Measurements from ENCODE around the gene SMLR1.
A peak's percentile ranks its signal among the peaks of the same experiment; 100 is the strongest.

Gene SMLR1

DNA sequence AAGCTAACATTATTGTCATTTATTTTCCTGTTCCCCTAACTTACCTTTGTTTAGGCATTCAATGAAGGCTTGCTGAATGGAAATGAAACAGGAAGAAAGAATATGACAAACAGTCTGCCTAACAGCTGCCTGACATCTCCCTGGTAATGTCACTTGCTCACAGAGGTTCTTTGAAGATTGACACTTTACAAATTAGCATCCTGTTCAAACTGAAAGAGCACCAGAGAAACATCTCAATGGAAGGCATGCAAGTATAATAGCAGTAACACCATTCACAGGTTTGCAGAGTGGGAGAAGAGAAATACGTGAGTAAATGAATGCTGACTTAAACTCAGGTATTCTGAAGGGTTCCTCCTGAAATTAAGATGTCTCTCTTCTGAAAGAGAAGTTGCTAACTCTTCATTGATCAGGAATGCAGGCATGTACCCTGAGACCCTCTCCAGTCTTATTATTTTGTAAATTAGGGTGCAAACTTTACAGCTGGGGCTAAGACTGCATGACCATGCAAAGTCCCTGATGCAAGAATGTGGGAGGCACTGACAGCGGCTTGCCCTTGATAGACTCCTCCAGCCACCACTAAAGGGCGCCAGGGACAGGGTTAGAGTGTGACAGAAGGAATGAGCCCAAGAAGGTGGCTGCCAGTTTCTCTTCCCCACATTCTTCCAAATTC is 1.3 kb upstream of the SMLR1 start:
- DNase-seq: no peak

DNA sequence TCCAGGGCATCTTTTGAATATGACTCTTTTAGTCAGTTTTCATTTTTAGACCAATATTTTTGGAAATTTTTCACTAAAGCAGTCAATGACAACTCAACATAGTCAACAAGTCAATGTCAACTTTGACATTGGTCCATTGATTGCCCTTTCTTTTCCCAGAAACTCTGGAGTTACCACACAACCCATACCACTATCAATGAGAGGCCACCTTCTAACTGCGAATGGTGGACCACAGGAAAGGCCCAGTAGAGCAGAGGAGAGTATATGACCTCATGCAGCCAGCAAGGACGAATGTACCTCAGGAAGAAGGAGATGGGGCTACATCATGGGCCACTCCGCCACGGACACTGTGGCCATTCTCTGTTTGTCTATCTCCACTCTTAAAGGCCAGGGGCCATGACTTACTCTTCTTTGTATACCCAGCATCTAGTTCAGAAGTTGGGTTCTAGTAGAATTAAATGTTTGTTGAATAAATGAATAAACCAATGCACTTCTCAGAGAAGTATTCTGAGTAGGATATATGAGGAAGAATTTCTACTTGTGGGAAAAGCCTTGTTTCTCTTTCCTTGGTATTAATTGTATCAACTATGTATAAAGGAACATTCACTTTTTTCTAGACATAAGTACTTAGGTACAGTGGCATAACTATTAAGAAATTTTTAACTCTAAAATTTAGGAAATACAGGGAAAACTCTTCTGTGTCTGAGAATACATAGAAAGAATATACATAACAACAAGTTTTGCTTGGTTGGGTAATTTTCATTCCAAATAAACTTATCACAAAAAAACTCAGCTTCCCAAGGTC is 562 bp upstream of the SMLR1 start:
- no peak for DNase-seq

DNA sequence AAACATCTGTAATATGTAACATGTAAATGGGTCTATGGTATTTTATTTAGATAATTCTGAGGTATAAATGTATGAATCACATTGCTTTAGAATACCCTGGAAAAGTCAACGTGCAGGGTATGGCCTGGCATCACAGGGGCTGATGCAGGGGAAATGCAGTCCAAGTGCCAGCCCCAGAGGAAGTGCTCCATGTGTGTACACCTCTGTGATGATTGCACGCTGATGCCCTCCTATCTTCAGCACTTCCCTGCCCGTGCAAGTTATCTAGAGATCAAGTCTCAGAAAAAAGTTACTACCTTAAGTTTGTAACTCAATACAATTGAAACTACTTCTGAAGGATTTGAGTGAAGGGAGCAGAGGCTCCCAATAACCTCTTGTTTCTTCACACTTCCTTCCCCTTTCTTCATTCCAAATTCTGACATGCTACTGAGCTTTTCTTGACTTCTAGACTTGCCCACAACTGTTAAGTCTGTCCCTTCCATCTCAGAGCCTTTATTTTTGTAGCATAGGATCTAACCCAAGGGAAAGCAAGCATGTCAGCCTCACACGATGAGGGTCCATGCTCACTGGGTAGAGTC is 2.2 kb downstream of the SMLR1 start:
- DNase-seq: no peak

DNA sequence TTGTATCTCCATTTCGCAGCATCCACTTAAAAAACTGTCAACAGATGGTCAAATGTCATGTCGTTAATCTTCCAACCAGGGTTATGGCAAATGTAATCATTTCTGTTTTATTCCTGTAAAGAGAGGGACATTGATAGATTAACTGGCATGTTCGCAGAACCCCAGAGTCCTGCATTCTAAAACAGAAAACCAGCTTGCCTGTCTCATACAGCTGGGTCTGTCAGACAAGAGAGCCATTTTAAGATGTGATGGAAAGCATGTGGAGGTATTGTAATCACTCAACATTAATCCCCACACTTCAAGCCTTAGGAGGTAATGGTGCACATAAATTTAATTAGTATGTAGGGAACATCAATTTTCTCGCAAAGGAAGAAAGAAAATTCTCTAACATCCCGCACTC is 4.4 kb downstream of the SMLR1 start:
- DNase-seq: no peak

DNA sequence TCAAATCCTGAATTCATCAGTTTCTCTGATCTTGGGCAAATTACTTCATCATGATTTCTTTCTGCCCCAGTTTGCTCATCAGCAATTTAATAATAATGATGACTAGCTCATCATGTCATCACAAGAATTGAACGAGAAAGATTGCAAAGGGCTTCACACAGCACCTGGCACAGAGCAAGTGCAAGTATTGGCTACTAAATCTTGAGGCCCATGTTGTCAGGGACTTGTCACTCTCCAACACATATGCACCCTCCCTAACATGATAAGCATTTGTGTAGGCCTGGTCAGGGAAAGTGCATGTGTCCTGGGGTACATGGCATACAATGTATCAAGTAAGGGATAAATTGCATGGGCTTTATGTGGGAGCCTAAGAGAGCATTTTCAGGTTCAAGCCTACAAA is 6.4 kb downstream of the SMLR1 start:
- DNase-seq: no peak

DNA sequence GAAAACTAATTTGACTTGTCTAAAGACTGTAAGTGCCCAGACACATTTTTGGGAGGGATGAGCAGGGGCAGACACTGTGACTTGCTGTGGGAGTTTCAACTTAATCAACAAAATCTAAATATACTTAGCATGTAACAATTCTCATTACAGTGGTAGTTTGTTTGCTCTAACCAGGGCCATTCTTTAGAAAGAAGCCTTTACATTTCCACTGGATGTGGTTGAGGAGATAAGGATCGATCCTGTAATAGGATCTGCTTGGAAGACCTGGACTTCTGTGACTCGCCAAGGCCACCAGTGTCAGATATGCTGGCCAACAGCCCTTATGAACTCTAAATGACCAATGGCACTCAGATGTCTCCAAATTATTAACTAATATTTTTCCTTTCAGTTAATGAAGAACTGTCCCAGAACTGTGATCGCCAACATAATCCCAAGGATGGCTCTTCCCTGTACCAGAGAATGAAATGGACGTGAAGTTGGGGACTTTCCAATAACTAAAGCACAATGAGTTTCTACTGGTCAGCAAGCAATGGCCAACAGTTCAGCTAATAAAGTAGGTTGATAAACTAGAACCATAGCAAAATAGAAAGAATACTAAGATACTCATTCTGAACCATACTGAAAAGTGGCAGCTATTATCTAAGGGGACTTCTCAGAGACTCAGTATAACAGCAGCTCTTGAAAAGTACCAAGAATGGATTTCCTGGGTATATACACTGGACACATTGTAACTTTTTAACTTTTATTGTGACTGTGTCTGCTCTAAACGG is 7.5 kb downstream of the SMLR1 start:
- DNase-seq: no peak

DNA sequence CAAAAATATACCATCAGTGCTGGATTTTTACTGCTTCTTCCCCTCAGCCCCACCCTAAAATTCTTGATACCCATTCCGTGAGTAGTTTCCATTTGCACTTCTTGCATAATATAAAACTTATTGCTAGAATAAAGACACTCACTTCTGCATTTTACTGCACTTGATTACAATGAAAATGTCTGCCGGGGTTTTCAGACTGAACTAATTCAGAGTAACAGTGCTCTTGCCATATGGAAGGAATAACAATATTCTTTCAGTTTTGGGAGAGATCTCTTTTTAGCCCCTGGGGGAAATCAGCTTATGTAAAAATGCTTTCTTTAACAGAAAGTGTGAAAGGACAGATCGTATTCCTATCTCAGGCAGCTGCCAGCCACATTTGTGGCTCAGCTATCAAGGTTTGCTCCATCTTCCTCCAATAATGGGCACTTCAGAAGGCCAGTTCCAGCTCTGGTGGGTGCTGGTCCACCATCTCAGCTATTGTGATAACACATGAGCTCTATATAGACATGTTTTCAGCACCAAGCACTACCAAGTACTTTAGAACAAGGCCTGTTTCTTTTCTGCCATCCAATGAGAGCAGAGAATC is 8.9 kb downstream of the SMLR1 start:
- DNase-seq: no peak

DNA sequence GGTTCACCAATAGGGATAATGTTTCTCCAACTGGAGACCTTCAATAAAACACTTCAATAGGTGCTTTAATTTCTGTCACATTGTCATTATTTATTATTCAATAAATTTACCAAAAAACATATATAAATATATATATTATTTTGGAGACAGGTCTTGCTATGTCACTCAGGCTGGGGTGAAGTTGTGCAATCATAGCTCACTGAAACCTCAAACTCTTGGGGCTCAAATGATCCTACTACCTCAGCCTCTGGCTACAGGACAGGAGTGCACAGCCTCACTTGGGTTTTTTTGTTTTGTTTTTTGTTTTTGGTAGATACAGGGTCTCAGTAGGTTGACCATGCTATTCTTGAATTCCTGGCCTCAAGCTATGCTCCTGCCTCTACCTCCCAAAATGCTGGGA is 9.9 kb downstream of the SMLR1 start:
- no peak for DNase-seq

DNA sequence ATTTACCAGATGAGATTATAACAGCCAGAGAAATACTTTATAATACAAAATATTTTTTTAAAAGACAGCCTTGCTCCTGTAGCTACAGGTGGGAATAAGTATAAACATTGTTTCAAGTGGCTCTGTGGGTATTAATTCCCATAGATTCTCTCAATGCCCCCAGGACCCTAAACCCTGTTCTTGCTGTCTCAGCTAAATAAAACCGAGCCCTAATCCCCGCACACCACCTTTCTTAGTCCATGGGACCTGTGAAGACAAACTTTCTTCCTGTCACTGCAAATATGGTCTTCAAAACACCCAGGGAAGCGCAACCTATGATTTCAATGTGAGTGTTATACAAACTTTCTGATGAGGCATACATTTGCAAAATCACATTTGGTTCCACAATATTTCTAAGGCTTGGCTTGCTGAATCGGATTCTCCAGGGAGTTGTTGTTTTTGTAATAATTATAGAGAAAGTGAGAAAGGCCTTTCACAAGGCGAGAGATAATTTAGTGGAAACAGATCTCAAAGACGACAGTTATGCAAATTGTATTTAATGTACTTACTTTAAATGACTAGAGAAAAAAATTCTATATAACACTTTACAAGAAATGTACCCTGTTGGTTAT is 11.1 kb downstream of the SMLR1 start:
- DNase-seq: no peak

DNA sequence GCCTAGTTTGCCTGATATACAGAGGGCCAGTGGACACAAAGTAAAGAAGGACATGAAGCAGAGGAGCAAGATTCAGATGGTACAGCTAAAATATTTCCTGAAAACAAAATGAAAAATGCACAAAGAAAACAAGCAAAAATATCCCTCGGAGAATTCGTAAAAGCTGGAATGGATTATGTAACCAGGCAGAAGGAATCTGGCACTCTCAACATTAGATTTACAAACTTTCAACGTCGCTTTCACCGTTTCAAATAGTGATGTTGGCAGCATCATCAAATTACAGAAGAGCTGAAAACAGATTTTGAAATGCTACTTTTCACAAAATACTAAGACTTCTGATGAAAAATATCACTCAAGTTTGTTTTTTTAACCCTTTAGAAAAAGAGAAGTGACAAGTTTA is 11.7 kb downstream of the SMLR1 start:
- no peak for DNase-seq

DNA sequence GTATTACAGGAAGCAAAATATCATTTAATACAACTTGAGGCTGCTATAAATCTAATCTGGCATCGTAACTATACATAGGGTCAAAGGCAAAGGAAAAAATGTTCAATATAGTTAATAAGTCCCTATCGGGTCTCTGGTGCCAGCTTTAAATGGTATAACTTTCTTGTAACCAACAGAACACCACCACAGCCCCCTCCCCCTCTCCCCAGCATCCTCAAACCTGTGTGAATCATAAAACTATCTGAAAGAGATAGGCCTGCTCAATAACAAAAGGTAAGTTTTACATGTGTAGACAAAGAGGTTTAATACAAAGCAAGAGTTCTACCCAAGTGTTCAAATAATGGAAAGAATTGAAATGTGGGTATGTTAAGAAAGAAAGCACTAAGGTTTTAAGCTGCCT is 12.2 kb downstream of the SMLR1 start:
- no peak for DNase-seq

DNA sequence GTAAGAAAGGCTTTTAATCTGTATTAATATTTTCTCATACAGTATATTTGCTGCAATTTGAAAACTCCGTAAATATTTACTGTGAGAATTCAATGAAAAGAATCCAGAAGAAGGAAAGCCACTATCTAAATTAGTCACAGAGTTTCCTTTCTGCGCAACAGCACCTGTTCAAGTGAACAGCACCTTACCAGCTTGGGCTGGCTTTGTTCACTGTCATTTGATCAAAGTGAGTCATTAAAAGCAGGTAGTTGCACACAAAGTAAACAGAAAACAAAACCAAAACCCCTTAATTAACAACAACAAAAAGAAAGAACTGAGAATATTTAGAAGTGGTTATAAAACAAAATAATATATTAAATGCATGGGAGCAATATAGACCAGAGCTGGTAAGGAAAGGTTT is 12.8 kb downstream of the SMLR1 start:
- no peak for DNase-seq

DNA sequence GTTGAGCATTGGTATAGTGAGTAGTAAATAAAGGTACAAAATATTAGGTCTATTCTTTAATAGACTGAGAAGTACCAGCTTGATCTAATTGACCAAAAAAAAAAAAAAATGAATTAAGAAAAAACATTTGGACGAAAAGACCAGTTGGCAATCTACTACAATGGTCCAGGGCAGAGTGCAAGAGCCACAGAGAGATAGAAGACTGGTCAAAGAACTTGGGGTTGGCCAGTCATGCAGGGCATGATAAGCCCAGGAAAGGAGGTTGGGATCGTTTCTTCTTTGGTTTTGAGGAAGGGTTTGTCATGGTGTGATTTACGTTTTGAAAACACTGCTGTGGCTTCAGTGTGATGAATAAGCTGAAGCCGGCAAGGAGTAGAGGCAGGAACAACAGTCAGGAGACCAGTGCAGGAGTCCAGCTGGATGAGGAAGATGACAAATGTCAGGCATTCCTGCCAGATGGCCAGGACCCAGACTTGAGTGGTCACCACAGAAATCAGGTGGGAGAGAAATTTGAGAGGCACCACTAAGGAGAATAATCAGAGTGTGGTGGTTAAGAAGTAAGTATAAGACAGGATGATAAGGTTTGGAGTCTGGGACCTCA is 14.0 kb downstream of the SMLR1 start:
- DNase-seq: no peak

DNA sequence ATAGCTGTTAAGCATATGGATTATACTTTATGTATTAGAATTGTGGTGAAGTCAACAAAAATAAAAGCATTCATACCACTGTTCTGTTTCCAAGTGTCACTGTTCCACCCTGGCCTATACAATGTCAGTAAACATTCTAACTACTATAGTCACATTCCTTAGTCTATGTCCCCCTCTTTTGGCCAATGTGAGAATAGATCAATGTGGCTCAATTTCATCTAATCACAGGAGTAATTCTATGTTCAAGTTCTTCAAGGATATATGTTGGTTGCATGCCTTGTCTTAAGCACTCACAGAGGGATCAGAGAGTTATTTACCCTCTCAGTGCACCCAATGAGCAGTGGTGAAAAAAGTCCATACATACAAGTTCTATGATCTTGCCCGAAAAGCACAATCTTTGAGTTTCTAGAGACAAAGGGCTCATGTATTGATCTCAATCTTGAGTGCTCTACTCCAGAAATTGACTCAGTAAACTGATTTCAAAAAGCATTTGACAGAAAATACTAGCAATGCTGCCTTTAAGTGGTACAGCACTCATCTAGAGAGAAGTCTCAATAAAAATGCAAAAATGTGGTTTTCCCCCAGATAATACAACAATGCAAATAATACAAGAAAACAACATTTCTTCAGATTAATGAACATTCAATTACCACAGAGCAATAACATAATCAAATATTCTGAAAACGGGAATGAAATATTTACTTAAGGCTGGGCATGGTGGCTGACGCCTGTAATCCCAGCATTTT is 16.5 kb downstream of the SMLR1 start:
- peak; percentile 76 for DNase-seq

DNA sequence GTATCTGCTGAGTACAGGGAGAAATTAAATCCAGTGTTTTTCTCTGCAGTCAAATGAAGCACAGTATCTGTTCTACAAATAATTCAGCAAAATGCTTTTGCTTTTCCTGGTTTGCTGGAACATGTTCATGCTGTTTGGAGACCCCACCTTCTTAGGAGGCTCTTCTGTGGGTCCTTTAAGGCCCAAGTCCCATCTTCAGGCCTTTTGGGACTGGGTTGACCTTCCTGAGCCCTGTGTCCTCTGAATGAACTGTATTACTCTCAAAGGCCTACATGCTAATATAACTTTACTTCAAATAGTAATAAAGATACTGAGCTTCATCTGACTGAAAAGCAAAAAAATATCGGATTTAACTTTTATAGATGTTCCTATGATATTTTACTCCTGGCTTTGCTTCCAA is 19.3 kb downstream of the SMLR1 start:
- DNase-seq: no peak

DNA sequence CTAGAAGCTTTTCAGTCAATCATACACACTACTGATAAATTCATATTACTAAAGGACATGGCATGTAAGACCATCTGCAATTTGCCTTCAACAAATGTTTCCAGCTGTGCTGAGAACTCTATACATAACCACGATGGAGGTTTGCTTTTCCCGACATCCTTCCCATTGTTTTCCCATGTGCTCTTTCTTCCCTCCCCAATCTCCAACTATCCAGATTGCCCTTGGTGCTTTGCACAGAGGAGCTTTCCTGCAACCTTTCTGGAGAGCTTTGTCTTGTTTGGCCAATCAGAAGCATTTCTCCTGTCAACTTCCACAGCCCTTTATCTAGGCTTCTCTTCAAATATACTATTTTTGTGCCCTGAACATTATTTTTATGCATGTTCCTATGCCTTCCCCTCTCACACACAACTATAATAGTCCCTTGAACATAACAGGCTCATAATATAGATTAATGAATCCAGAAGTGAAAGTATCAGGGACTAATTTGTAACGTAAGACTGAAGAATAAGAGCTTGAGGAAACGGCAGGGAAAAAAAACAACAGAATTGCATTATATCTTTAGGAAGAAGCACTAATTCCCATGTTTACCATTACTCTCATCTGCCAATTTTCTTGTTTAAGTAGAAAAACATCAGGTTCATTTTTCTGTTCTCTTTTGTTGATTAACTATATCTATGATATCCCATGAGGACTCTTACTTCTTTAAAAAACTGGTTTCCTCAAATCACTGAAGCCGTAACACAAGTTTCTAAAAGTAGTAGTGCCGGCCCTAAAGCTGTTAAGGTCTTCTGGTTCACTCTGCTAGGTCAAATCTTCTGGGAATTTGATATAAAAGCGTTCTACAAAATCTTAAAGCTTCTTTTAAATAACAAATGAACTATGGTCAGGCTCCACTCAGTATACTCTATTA is 20.1 kb downstream of the SMLR1 start:
- DNase-seq: no peak

DNA sequence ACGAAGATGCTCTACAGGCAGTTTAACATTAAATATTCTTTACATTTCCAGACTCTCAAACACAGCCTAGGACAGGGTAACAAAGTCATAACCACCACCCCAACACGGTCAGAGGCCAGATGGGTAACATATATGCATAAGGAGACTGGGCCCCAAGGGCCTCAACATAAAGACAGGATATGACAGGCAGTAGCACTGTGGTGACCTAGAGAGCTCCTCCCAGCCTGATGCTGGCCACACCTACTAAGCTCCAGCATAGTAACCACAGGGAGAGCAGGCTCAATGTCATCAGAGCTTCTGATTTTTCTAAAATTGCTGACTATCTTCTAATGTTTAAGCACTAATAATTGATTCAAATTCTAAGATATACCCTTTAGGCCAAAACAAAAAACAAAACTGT is 21.7 kb downstream of the SMLR1 start:
- DNase-seq: peak; percentile 27

DNA sequence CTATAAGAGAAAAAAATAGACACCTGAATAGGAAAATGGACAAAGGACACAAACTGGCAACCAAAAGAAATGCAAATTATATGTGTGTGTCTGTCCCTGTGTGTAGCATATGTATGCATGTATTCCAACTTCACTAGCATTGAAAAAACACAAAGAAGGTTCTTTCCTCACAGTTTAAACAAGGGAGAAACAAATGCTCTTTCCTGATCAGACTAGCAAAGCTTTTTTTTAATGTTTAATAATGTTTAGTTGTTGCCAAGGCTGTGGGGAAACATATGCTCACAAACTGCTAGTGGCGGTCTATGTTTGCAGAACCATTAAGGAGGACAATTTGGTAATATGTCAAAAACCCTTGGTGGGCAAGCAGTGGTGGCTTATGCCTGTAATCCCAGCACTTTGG is 22.4 kb downstream of the SMLR1 start:
- no peak for DNase-seq

DNA sequence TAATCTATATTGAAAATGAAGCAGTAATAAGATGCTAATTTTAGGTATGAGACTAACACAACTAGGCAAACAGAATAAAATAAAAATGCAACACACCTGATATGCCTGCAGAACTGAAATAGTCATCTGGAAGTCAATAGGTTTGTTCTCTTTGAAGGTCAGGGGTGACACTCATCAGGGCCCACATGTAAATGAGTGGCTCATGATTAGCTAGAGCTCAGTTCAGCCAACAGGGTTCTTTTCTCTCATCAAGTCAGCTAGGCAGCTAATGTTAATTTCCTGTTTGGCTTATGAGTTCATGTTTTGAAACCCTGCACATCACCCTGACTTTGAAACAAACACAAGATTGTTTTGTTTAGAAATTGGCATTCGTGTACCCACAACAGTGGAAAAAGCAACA is 23.8 kb downstream of the SMLR1 start:
- DNase-seq: no peak

DNA sequence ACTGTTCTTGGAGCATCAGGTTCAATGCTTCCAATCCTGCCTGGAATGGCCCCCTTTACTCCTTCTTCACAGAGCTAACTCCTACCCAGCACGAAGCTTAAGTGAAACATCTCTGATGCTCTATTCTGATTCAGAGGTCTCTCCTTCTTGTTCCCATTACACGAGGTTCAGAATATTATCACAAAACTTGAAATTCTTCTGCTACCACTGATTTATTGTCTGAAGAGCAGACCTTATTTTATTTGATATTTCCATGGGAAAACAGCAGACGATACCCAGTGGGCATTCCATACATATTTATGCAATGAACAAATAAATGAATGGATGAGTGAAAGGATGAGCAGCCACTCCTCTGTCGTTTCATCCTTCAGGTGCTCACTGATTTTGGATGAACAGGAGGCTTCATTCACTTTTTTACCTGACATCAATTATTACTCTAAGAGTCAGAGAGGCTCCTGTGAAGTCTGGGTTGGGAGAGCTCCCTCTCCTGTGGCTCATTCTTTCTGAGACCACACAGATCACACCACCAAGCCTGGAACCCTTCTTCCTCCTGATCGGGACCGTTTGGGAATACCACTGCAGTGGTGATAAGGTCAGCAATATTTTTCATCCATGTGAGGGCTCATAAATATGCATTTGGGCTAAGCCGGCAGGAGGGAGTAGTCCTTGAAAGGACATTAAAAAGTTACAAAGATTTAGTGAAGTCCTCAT is 25.8 kb downstream of the SMLR1 start:
- no peak for DNase-seq

Measured in hematopoietic multipotent progenitor cell treated with erythropoietin and hydrocortisone succinate and interleukin-3 and kit ligand, for 8 days (in vitro differentiated cells).